ENCODE measurements around the gene C16orf78.

The C16orf78 gene, protein sequence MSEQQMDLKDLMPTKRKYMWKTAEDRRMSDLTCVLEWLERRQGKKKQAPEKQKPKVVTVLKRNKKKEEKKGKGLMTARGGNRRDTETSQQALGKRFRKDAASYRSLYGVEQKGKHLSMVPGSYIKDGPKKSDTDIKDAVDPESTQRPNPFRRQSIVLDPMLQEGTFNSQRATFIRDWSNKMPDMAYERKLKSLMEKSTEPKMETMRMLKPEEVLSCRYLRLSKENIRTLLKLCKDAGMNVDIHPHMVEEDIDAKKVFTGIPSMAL

DNA sequence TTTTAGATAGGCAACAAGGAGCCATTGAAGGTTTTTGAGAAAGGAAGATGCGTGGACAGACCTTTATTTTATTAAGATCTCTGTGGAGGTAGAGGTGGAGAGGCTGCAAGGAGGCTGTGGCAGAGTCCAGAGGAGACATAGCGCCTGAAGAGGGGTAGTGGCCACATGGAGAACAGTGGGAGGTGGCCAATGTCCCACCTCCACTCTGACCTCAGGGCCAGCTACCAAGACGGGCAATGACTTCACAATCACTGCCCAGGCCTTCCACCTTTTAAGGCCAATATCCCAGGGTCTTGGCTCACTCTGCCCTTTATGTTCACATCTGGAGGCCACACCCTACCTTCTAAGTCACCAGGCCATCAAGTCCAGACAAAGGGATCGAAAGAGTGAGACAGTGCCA lies at the start of gene C16orf78:
Gene C16orf78, plus strand, starts transcription at position 301 of the 400 bp plus-strand sequence. CDS start 136 bp downstream, outside the sequence.
- in situ Hi-C loops (cut with HindIII; ENCODE audit: low pct_ligation_motif_present, low sequenced_read_pairs), result no loop called here
- DNase-seq, result no peak

DNA sequence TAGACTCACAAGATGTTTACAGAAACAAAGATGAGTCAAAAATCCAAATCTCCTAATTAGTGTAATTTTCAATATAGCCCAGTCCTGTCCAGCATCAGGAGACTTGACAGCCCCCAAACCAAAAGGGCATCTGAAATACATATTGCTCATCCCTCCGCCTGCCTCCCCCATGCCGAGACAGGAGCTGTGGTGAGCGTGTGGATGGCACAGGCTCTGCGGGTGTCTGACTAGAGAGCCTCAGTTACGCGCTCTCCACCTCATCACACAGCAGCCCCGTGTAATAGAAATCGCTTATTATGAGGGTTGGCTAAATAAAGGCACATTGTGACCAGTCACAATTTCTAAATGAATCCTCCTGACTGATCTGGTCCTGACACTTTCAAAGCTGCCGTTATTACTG lies 48.9 kb upstream of the C16orf78 start:
- H3K4me3 ChIP-seq (ENCODE audit: low read depth, low read length), result no peak overlapping the region
- TF ChIP-seq, protein P1, sequence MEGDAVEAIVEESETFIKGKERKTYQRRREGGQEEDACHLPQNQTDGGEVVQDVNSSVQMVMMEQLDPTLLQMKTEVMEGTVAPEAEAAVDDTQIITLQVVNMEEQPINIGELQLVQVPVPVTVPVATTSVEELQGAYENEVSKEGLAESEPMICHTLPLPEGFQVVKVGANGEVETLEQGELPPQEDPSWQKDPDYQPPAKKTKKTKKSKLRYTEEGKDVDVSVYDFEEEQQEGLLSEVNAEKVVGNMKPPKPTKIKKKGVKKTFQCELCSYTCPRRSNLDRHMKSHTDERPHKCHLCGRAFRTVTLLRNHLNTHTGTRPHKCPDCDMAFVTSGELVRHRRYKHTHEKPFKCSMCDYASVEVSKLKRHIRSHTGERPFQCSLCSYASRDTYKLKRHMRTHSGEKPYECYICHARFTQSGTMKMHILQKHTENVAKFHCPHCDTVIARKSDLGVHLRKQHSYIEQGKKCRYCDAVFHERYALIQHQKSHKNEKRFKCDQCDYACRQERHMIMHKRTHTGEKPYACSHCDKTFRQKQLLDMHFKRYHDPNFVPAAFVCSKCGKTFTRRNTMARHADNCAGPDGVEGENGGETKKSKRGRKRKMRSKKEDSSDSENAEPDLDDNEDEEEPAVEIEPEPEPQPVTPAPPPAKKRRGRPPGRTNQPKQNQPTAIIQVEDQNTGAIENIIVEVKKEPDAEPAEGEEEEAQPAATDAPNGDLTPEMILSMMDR (IDR thresholded peaks at IDR 0.05; ENCODE audit: low read depth, low read length, missing control alignments), result no peak
- no peak for DNase-seq
- no peaks in the 10 kb centered on the region for H3K36me3 ChIP-seq (replicated peaks)
- no peaks in the 10 kb centered on the region for H3K27me3 ChIP-seq (replicated peaks)
- H3K27ac ChIP-seq, result no peak overlapping the region
- in situ Hi-C loops (cut with HindIII; ENCODE audit: low pct_ligation_motif_present, low sequenced_read_pairs), result no loop called here

More for the DNA sequence above, at the start of gene C16orf78:
- TF ChIP-seq, protein P1 (IDR thresholded peaks at IDR 0.05; ENCODE audit: low read depth, low read length, missing control alignments), result no peak
- Histone ChIP-seq H3K27ac (no peak within 1 kb of the TSS), H3K36me3 (replicated peaks) (no peaks in the 10 kb centered on the region), H3K4me3 (ENCODE audit: low read depth, low read length) (no peak within 1 kb of the TSS), H3K27me3 (replicated peaks) (no peaks in the 10 kb centered on the region)

DNA sequence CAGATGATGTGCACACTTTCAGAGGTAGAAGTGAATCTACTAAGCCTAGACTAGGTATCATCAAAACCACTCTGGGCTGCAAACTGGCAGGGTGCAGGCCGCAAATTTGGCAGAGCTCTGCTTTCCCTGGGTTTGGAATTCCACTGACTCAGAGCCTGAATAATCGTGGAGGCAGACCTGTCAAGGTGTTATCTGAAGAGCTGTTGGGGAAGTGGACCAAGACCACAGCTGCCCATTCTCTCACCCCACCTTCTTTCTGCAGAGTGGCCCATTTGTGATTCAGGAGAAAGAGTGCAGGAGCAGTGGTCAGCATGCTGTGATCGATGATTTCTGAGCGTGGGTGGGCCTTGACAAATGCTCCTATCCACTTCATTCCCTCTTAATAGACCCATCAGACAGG lies 46.1 kb upstream of the C16orf78 start:
- in situ Hi-C loops (cut with HindIII; ENCODE audit: low pct_ligation_motif_present, low sequenced_read_pairs), result no loop called here
- Histone ChIP-seq H3K27ac (no peak overlapping the region), H3K36me3 (replicated peaks) (no peaks in the 10 kb centered on the region), H3K27me3 (replicated peaks) (no peaks in the 10 kb centered on the region), H3K4me3 (ENCODE audit: low read depth, low read length) (no peak overlapping the region)
- TF ChIP-seq, protein P1 (IDR thresholded peaks at IDR 0.05; ENCODE audit: low read depth, low read length, missing control alignments), result no peak
- no peak for DNase-seq

DNA sequence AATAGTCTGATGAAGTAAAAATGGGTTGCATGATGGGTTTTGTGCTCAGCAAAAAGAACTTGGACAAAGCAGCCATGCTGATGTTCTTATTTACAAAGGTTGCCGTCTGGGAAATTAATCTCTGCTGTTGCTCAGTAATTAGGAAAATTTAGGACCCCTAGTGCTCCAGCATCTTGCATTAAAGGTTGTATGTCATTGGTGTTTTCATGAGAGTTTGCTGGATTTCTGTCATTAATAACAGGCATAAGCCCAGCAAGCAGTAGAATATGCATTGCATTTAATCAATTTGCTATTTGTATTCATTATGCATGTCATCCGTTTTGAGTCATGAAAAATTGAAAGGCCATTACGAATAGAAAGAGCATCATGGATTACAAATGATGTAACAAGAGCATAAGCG lies 45.3 kb upstream of the C16orf78 start:
- Histone ChIP-seq H3K4me3 (ENCODE audit: low read depth, low read length) (no peak overlapping the region), H3K27me3 (replicated peaks) (no peaks in the 10 kb centered on the region), H3K27ac (no peak overlapping the region), H3K36me3 (replicated peaks) (no peaks in the 10 kb centered on the region)
- TF ChIP-seq, protein P1 (IDR thresholded peaks at IDR 0.05; ENCODE audit: low read depth, low read length, missing control alignments), result no peak
- in situ Hi-C loops (cut with HindIII; ENCODE audit: low pct_ligation_motif_present, low sequenced_read_pairs), result no loop called here
- DNase-seq, result no peak

DNA sequence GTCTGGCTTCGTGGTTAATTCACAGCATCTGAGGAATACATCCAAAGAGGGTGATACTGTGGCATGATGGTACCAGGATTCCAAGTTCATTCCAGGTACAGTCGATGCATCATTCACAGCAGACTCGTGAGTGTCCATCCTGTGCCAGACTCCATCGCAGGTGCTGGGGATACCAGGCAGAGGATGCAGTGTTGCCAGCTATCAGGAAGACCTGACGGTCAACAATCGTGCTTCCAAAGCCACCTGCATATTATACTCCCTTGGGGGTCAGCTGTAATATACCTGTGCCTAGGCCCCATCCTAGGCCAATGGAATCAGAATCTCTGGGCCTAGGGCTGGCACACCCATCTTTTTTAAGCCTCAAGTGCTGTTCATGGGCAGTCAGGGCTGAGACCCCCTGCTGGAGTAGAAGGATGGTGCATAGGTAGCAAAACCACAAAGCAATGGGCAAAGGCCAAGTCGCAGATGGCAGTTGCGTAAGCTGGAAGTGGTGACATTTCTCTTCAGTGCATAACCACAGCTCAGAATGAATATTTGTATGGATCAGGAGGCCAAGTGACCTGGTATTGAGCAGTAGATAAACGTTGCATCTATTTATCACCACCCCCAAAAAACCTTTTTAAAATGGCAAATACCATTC lies 42.9 kb upstream of the C16orf78 start:
- TF ChIP-seq, protein P1 (IDR thresholded peaks at IDR 0.05; ENCODE audit: low read depth, low read length, missing control alignments), result no peak
- Histone ChIP-seq H3K27ac (no peak overlapping the region), H3K27me3 (replicated peaks) (no peaks in the 10 kb centered on the region), H3K36me3 (replicated peaks) (no peaks in the 10 kb centered on the region), H3K4me3 (ENCODE audit: low read depth, low read length) (no peak overlapping the region)
- in situ Hi-C loops (cut with HindIII; ENCODE audit: low pct_ligation_motif_present, low sequenced_read_pairs), result no loop called here
- no peak for DNase-seq

All from brain microvascular endothelial cell (primary cell).